GM12878 (cell line): ENCODE results near the gene FBXL17. TPM values are rescaled to one million over a fixed set of nuclear protein-coding genes. Genes with fewer than 3 reads are reported as not detected.

Source experiments
- ATAC-seq: fragments of 200-7000 bp; cut with Tn5 transposase; 3 replicates; pipeline ENCODE4 v1.9.1; 2020; ENCODE audit warnings: mild to moderate bottlenecking, moderate library complexity
- BruUV-seq: library from RNA; stranded (reverse); fragments of 400-500 nt; replicated peaks from 2 replicates; lab custom pipeline; 2021; lab: Mats Ljungman, UMichigan
- CTCF ChIA-PET: fragments of 300-600 bp; sonication (Branson Sonifier 250); formaldehyde crosslinking; extraction: SDS; loops from one replicate; lab custom pipeline; 2021; ENCODE audit warnings: inconsistent platforms; lab: Yijun Ruan, JAX
- POLR2A ChIA-PET: fragments of 350-600 bp; formaldehyde crosslinking; extraction: SDS; loops from one replicate; lab custom pipeline; 2021; ENCODE audit warnings: inconsistent platforms; lab: Charles Lee
- RAD21 ChIA-PET: fragments of 300-600 bp; sonication (Branson Sonifier 250); formaldehyde crosslinking; loops from one replicate; lab custom pipeline; 2023; ENCODE audit warnings: antibody characterized with exemption; ENCODE audit not compliant: unreplicated experiment; lab: Charles Lee
- SMC1A ChIA-PET: fragments of 300-600 bp; sonication (Branson Sonifier 250); formaldehyde crosslinking; loops from one replicate; lab custom pipeline; 2023; ENCODE audit not compliant: unreplicated experiment, uncharacterized antibody; lab: Charles Lee
- DNase-seq: peaks from one replicate; pipeline ENCODE4 v3.0.0-alpha.2; 2011; ENCODE audit warnings: low read depth, low spot score
- FAIRE-seq: peaks from 3 replicates; lab custom pipeline; 2011; peaks lifted over from hg19 to GRCh38; lab: Jason Lieb, UNC
- H2AFZ ChIP-seq: 2 replicates; pipeline ENCODE4 v1.6.0; 2011; ENCODE audit warnings: low read depth, low read length, control low read depth; ENCODE audit not compliant: control insufficient read depth
- H3K27ac ChIP-seq: 2 replicates; pipeline ENCODE4 v1.5.1; 2011; ENCODE audit warnings: control low read depth; ENCODE audit not compliant: control insufficient read depth, insufficient read depth
- H3K27me3 ChIP-seq, 2 experiments: replicated peaks in 1 of 2; 2 replicates each; pipeline versions ENCODE4 v1.6.0 to v1.6.1; 2011; ENCODE audit warnings: low read length in 1 of 2; ENCODE audit not compliant: control insufficient read depth in 2 of 2, insufficient read depth in 2 of 2
- H3K36me3 ChIP-seq, 2 experiments: 2 replicates each; pipeline ENCODE4 v1.5.1; 2011; ENCODE audit warnings: low read length in 1 of 2; ENCODE audit not compliant: control insufficient read depth in 2 of 2, insufficient read depth in 2 of 2
- H3K4me1 ChIP-seq: 2 replicates; pipeline ENCODE4 v1.6.1; 2011; ENCODE audit warnings: mild to moderate bottlenecking, low read length, moderate library complexity, mixed read lengths; ENCODE audit not compliant: control insufficient read depth, insufficient read depth
- H3K4me2 ChIP-seq: 2 replicates; pipeline ENCODE4 v1.6.0; 2011; ENCODE audit warnings: control low read depth; ENCODE audit not compliant: control insufficient read depth, insufficient read depth
- H3K4me3 ChIP-seq: fragments of 200-600 bp; sonication (generic); 2 replicates; pipeline ENCODE4 v1.5.1; 2016
- H3K79me2 ChIP-seq: 2 replicates; pipeline ENCODE4 v1.6.0; 2011; ENCODE audit warnings: low read length; ENCODE audit not compliant: control insufficient read depth, insufficient read depth
- H3K9ac ChIP-seq: 2 replicates; pipeline ENCODE4 v1.8.0; 2011; ENCODE audit warnings: low read length, control low read depth, mixed read lengths; ENCODE audit not compliant: control insufficient read depth, insufficient read depth
- H3K9me3 ChIP-seq: replicated peaks from 3 replicates; pipeline ENCODE4 v1.5.1; 2011; ENCODE audit warnings: mild to moderate bottlenecking, low read length; ENCODE audit not compliant: control insufficient read depth, insufficient read depth
- H4K20me1 ChIP-seq: 2 replicates; pipeline ENCODE4 v1.6.0; 2011; ENCODE audit not compliant: control insufficient read depth, insufficient read depth
- BCL11A ChIP-seq: IDR thresholded peaks from 2 replicates; pipeline ENCODE4 v1.6.1; 2011; ENCODE audit warnings: low read depth, low read length
- HDAC6 ChIP-seq: fragments of 200-600 bp; sonication (generic); IDR thresholded peaks from one replicate; pipeline ENCODE4 v1.8.0; 2017; ENCODE audit warnings: antibody characterized with exemption; ENCODE audit not compliant: unreplicated experiment
- NBN ChIP-seq: fragments of 450-650 bp; IDR thresholded peaks from 2 replicates; pipeline ENCODE4 v1.6.1; 2016
- NR2C2 ChIP-seq: IDR thresholded peaks from 2 replicates; pipeline ENCODE4 v1.6.1; 2011; ENCODE audit warnings: borderline replicate concordance, low read depth; ENCODE audit not compliant: control insufficient read depth, insufficient read length
- PML ChIP-seq: IDR thresholded peaks from 2 replicates; pipeline ENCODE4 v1.6.1; 2012; ENCODE audit warnings: low read length, inconsistent platforms
- POU2F2 ChIP-seq: IDR thresholded peaks from 3 replicates; pipeline ENCODE4 v1.6.1; 2011; ENCODE audit warnings: low read depth, mild to moderate bottlenecking, low read length, borderline replicate concordance
- SIX5 ChIP-seq: IDR thresholded peaks from 2 replicates; pipeline ENCODE4 v1.6.1; 2011; ENCODE audit warnings: mild to moderate bottlenecking, low read depth, low read length, moderate library complexity; ENCODE audit not compliant: severe bottlenecking
- SMAD5 ChIP-seq: IDR thresholded peaks from 2 replicates; pipeline ENCODE4 v1.6.1; 2016; ENCODE audit warnings: antibody characterized with exemption, low read depth
- TCF12 ChIP-seq: IDR thresholded peaks from 2 replicates; pipeline ENCODE4 v1.6.1; 2011; ENCODE audit warnings: low read depth, mild to moderate bottlenecking, low read length
- TCF7 ChIP-seq: IDR thresholded peaks from 2 replicates; pipeline ENCODE4 v1.6.1; 2014; ENCODE audit warnings: antibody characterized with exemption, borderline replicate concordance
- ZBTB40 ChIP-seq: fragments of 450-650 bp; IDR thresholded peaks from 2 replicates; pipeline ENCODE4 v1.6.1; 2016; ENCODE audit warnings: mild to moderate bottlenecking, moderate library complexity, borderline replicate concordance
- ZNF207 ChIP-seq: fragments of 450-650 bp; IDR thresholded peaks from 2 replicates; pipeline ENCODE4 v1.6.1; 2014; ENCODE audit warnings: antibody characterized with exemption, mild to moderate bottlenecking, borderline replicate concordance
- WGBS: methylation state at CpG from one replicate; pipeline ENCODE4 v1.1.6; 2016; ENCODE audit warnings: low lambda C conversion rate; ENCODE audit not compliant: insufficient replicate concordance, insufficient coverage; ENCODE audit errors: missing lambda C conversion rate; 5-methylcytosine and 5-hydroxymethylcytosine counted together
- in situ Hi-C: fragments of 300-500 bp; cut with MboI; formaldehyde crosslinking; loops from 9 replicates; pipeline ENCODE4 v1.14.3; 2018; ENCODE audit warnings: mixed read lengths
- intact Hi-C: fragments of 100-400 bp; cut with micrococcal nuclease; formaldehyde crosslinking; loops from one replicate; pipeline ENCODE4 v1.14.2; 2022; ENCODE audit not compliant: unreplicated experiment
- polyA plus RNA-seq, 11 experiments: library from polyadenylated mRNA; depleted of rRNA in 4 of 11; unstranded in 6 of 11; stranded (reverse) in 5 of 11; fragments of >200 nt; fragmentation: Nextera tagmentation in 4 of 11; fragmentation: Illumina TruSeq in 1 of 11; extraction: Ambion mirVana in 4 of 11; extraction: Trizol in 1 of 11; gene quantifications; 1 replicate in 1 of 11; 2 replicates in 10 of 11; pipeline versions ENCODE4 v1.2.1 to v1.2.3, GENCODE V29; 2011 to 2016; ENCODE audit warnings: inconsistent platforms in 2 of 11, missing spikeins in 2 of 11, low read depth in 1 of 11
- total RNA-seq, 4 experiments: library from RNA; depleted of rRNA in 3 of 4; stranded (reverse); fragments of >200 nt in 3 of 4; fragmentation: Illumina TruSeq in 1 of 4; extraction: Trizol in 1 of 4; gene quantifications; 2 replicates each; pipeline versions ENCODE4 v1.2.1 to v1.2.3, GENCODE V29; 2013 to 2021

FBXL17 gene
- total and polyA plus RNA-seq, 10 of the 15 experiments (the other 5 are each of a cell fraction or from before 2014, with no cell fraction given): 0.88 to 9.0 (median 4.4) TPM

- SMC1A ChIA-PET: interaction anchor here (0.7 kb wide), 1 partner anchor 10 kb away, joined by 3 read pairs; no protein-coding TSS in a partner anchor
- POLR2A ChIA-PET: no interaction called here
- no peak for FAIRE-seq
- BruUV-seq: no TSS peak
- no peaks in the 10 kb centered on the region for H3K27me3 ChIP-seq
- TF ChIP-seq NBN (no peak), TCF12 (no peak), ZNF207 (no peak), POU2F2 (no peak), SMAD5 (no peak), PML (no peak), ZBTB40 (no peak), HDAC6 (no peak), BCL11A (no peak), SIX5 (no peak), TCF7 (no peak), NR2C2 (no peak)
- TF ChIP-seq, all 136 proteins: peak for 0
- H3K4me1 ChIP-seq: no peaks in the 10 kb centered on the region
- intact Hi-C loops (no loop called here), in situ Hi-C loops (no loop called here)
- CTCF ChIA-PET: no interaction called here
- H3K79me2 ChIP-seq: no peaks in the 10 kb centered on the region
- no peak overlapping the region for H3K27ac ChIP-seq
- WGBS: 97% methylated on average over 2 of the region's 2 CpGs
- DNase-seq (no peak), ATAC-seq (no peak)
- no peak overlapping the region for H3K9ac ChIP-seq
- RAD21 ChIA-PET: no interaction called here
- no peaks in the 10 kb centered on the region for H4K20me1 ChIP-seq
- no peaks in the 10 kb centered on the region for H3K36me3 ChIP-seq
- no peak overlapping the region for H3K4me3 ChIP-seq
- no peak overlapping the region for H2AFZ ChIP-seq
- no peak overlapping the region for H3K4me2 ChIP-seq
- no peaks in the 10 kb centered on the region for H3K9me3 ChIP-seq
These were observed 188.7 kb downstream of the FBXL17 start for GRCh38 chr5:108193021-108193795.
